Liver (tissue), 9 donors: ENCODE measurements around the gene CSF3R. TPM values are rescaled to one million over a fixed set of nuclear protein-coding genes. Genes with fewer than 3 reads are reported as not detected.

Experiments
- DNase-seq: peaks from one replicate; pipeline ENCODE4 v3.0.0-alpha.2; 2017; ENCODE audit warnings: low spot score
- H3K27ac ChIP-seq, 2 donors: one replicate each; pipeline ENCODE4 v1.7.0; 2013; ENCODE audit warnings: inconsistent platforms in 2 of 2, low read length in 2 of 2, control low read depth in 1 of 2, low read depth in 1 of 2, mild to moderate bottlenecking in 1 of 2
- H3K27me3 ChIP-seq, 4 donors: one replicate each; pipeline versions ENCODE4 v1.6.1 to v1.7.0; 2013; ENCODE audit warnings: low read length in 3 of 4, inconsistent platforms in 1 of 4, mild to moderate bottlenecking in 1 of 4, moderate library complexity in 1 of 4; ENCODE audit not compliant: control insufficient read depth in 4 of 4, insufficient read depth in 4 of 4
- H3K36me3 ChIP-seq, 4 donors: one replicate each; pipeline versions ENCODE4 v1.6.1 to v1.7.0; 2013; ENCODE audit warnings: low read length in 3 of 4, mild to moderate bottlenecking in 3 of 4, low read depth in 1 of 4, moderate library complexity in 1 of 4; ENCODE audit not compliant: control insufficient read depth in 4 of 4, insufficient read depth in 3 of 4
- H3K4me1 ChIP-seq, 4 donors: one replicate each; pipeline versions ENCODE4 v1.6.1 to v1.7.0; 2013; ENCODE audit warnings: low read length in 3 of 4, mild to moderate bottlenecking in 3 of 4, moderate library complexity in 1 of 4; ENCODE audit not compliant: control insufficient read depth in 4 of 4, insufficient read depth in 4 of 4
- H3K4me3 ChIP-seq, 3 donors: one replicate each; pipeline versions ENCODE4 v1.6.1 to v1.7.0; 2013; ENCODE audit warnings: low read length in 3 of 3, control low read depth in 1 of 3, low read depth in 1 of 3, mild to moderate bottlenecking in 1 of 3
- H3K9ac ChIP-seq, 2 donors: one replicate each; pipeline ENCODE4 v1.7.0; 2013; ENCODE audit warnings: low read length in 2 of 2, mild to moderate bottlenecking in 2 of 2, moderate library complexity in 2 of 2, control low read depth in 1 of 2, low read depth in 1 of 2
- H3K9me3 ChIP-seq, 4 donors: one replicate each; pipeline versions ENCODE4 v1.6.1 to v1.7.0; 2013; ENCODE audit warnings: low read length in 3 of 4; ENCODE audit not compliant: control insufficient read depth in 4 of 4
- ATF3 ChIP-seq: IDR thresholded peaks from 2 replicates; pipeline ENCODE4 v1.6.1; 2016; ENCODE audit warnings: antibody characterized with exemption
- EGR1 ChIP-seq, 2 donors: IDR thresholded peaks; 2 replicates each; pipeline ENCODE4 v1.6.1; 2016 to 2018; ENCODE audit warnings: antibody characterized with exemption in 2 of 2, low read depth in 2 of 2
- FOXA1 ChIP-seq: IDR thresholded peaks from 2 replicates; pipeline ENCODE4 v1.6.1; 2016; ENCODE audit warnings: antibody characterized with exemption
- FOXA2 ChIP-seq: IDR thresholded peaks from 2 replicates; pipeline ENCODE4 v1.6.1; 2016; ENCODE audit warnings: antibody characterized with exemption
- GABPA ChIP-seq, 2 donors: IDR thresholded peaks in 1 of 2; conservative IDR thresholded peaks in 1 of 2; 2 replicates each; pipeline ENCODE4 v1.6.1; 2016; ENCODE audit warnings: antibody characterized with exemption in 2 of 2, mild to moderate bottlenecking in 1 of 2, moderate library complexity in 1 of 2
- HNF4A ChIP-seq, 2 donors: conservative IDR thresholded peaks; 2 replicates each; pipeline ENCODE4 v1.6.1; 2016; ENCODE audit warnings: antibody characterized with exemption in 2 of 2, mild to moderate bottlenecking in 2 of 2
- HNF4G ChIP-seq: IDR thresholded peaks from 2 replicates; pipeline ENCODE4 v1.6.1; 2016; ENCODE audit warnings: antibody characterized with exemption
- JUND ChIP-seq, 2 donors: IDR thresholded peaks; 2 replicates each; pipeline ENCODE4 v1.6.1; 2016; ENCODE audit warnings: antibody characterized with exemption in 2 of 2
- MAX ChIP-seq: IDR thresholded peaks from 2 replicates; pipeline ENCODE4 v1.6.1; 2016; ENCODE audit warnings: antibody characterized with exemption
- NR2F2 ChIP-seq: IDR thresholded peaks from 2 replicates; pipeline ENCODE4 v1.6.1; 2016; ENCODE audit warnings: antibody characterized with exemption
- RAD21 ChIP-seq, 2 donors: IDR thresholded peaks; 2 replicates each; pipeline ENCODE4 v1.6.1; 2016; ENCODE audit warnings: antibody characterized with exemption in 2 of 2, mild to moderate bottlenecking in 2 of 2
- REST ChIP-seq: IDR thresholded peaks from 2 replicates; pipeline ENCODE4 v1.6.1; 2016; ENCODE audit warnings: antibody characterized with exemption, mild to moderate bottlenecking
- RXRA ChIP-seq, 2 donors: IDR thresholded peaks; 2 replicates each; pipeline ENCODE4 v1.6.1; 2017 to 2018; ENCODE audit warnings: antibody characterized with exemption in 2 of 2, mild to moderate bottlenecking in 1 of 2
- SP1 ChIP-seq: IDR thresholded peaks from 2 replicates; pipeline ENCODE4 v1.6.1; 2018; ENCODE audit warnings: antibody characterized with exemption, mild to moderate bottlenecking
- TAF1 ChIP-seq: conservative IDR thresholded peaks from 2 replicates; pipeline ENCODE4 v1.6.1; 2016; ENCODE audit warnings: antibody characterized with exemption, mild to moderate bottlenecking
- YY1 ChIP-seq: IDR thresholded peaks from 2 replicates; pipeline ENCODE4 v1.6.1; 2016; ENCODE audit warnings: antibody characterized with exemption, mild to moderate bottlenecking
- ZBTB33 ChIP-seq: IDR thresholded peaks from 2 replicates; pipeline ENCODE4 v1.6.1; 2016; ENCODE audit warnings: antibody characterized with exemption
- WGBS: extraction: QIAGEN DNeasy Blood & Tissue Kit; methylation state at CpG from one replicate; pipeline ENCODE4 v1.1.7; 2013; 5-methylcytosine and 5-hydroxymethylcytosine counted together
- polyA plus RNA-seq, 2 donors: library from polyadenylated mRNA; stranded (reverse) in 1 of 2; unstranded in 1 of 2; fragments of 200-250 nt in 1 of 2; fragments of >200 nt in 1 of 2; fragmentation: Nextera tagmentation in 1 of 2; extraction: Ambion mirVana in 1 of 2; gene quantifications; one replicate each; pipeline versions ENCODE4 v1.2.1 to v1.2.3, GENCODE V29; 2013 to 2015
- total RNA-seq, 2 donors: library from RNA; depleted of rRNA; stranded (reverse); fragments of >200 nt; gene quantifications; one replicate each; pipeline ENCODE4 v1.2.3, GENCODE V29; 2014
- donor health status: healthy.
- donor health status: healthy.
- donor health status: healthy.
- donor health status: healthy.
- donor health status: healthy.

The CSF3R gene
- total and polyA plus RNA-seq, 4 donors, result 6.7 to 81.3 (median 15.9) TPM

- H3K9me3 ChIP-seq, result no peaks in the 10 kb centered on the region
- TF ChIP-seq RAD21 (IDR thresholded peaks at IDR 0.05) (no peak), YY1 (no peak), EGR1 (IDR thresholded peaks at IDR 0.05; ENCODE audit: low read depth in 2 of 2) (no peak), SP1 (no peak), FOXA2 (no peak), GABPA (IDR thresholded peaks at IDR 0.05 in 1 of 2, conservative IDR thresholded peaks at IDR 0.05 in 1 of 2) (no peak), NR2F2 (no peak), REST (no peak), ZBTB33 (no peak), JUND (IDR thresholded peaks at IDR 0.05) (no peak), TAF1 (no peak), HNF4A (conservative IDR thresholded peaks at IDR 0.05) (no peak), HNF4G (no peak), MAX (no peak), RXRA (IDR thresholded peaks at IDR 0.05) (no peak)
- no peak overlapping the region for H3K27ac ChIP-seq
- no peak overlapping the region for H3K4me3 ChIP-seq
- H3K36me3 ChIP-seq, result no peaks in the 10 kb centered on the region
- H3K9ac ChIP-seq, result no peak overlapping the region
- WGBS, result 71% methylated on average over 5 of the region's 5 CpGs
- DNase-seq, result no peak
- no peaks in the 10 kb centered on the region for H3K4me1 ChIP-seq
- no peaks in the 10 kb centered on the region for H3K27me3 ChIP-seq
These were observed 23.7 kb upstream of the CSF3R start for GRCh38 chr1:36506276-36506920.

- 81% methylated on average over 1 of the region's 1 CpG for WGBS
- no peak overlapping the region for H3K9ac ChIP-seq
- TF ChIP-seq FOXA1, result no peak
- no peak for TF ChIP-seq HNF4A (conservative IDR thresholded peaks at IDR 0.05)
- no peak for TF ChIP-seq ATF3
- TF ChIP-seq FOXA2, result no peak
- no peak for TF ChIP-seq YY1
- TF ChIP-seq TAF1, result no peak
- no peak for TF ChIP-seq ZBTB33
- no peak for TF ChIP-seq RXRA (IDR thresholded peaks at IDR 0.05)
- TF ChIP-seq MAX, result no peak
- no peak for TF ChIP-seq RAD21 (IDR thresholded peaks at IDR 0.05)
- no peak for TF ChIP-seq SP1
- no peak for TF ChIP-seq REST
These were observed 21.0 kb upstream of the CSF3R start for GRCh38 chr1:36503733-36504132.

More at GRCh38 chr1:36503733-36504132, 21.0 kb upstream of the CSF3R start:
- Histone ChIP-seq H3K27me3 (no peaks in the 10 kb centered on the region), H3K36me3 (no peaks in the 10 kb centered on the region), H3K4me1 (no peaks in the 10 kb centered on the region), H3K9me3 (no peaks in the 10 kb centered on the region), H3K4me3 (no peak overlapping the region), H3K27ac (no peak overlapping the region)
- DNase-seq, result no peak
